GM18873 (cell line): ENCODE measurements around the gene HINT1.

ENCODE experiments used
- ATAC-seq: cut with Tn5 transposase; IDR thresholded peaks from one replicate; pipeline ENCODE4 v1.9.1; 2021; ENCODE audit warnings: mild to moderate bottlenecking, moderate library complexity, moderate number of reproducible peaks; ENCODE audit not compliant: unreplicated experiment, low FRiP score

HINT1 gene

GRCh38 chr5:131114754-131115153 lies 50.3 kb downstream of the HINT1 start:
- ATAC-seq: no peak

GRCh38 chr5:131112424-131112823 lies 52.6 kb downstream of the HINT1 start:
- ATAC-seq: no peak

GRCh38 chr5:131110256-131110594 lies 54.8 kb downstream of the HINT1 start:
- no peak for ATAC-seq

GRCh38 chr5:131109540-131110255 lies 55.4 kb downstream of the HINT1 start:
- peak; percentile 71 for ATAC-seq
